GM12878 (cell line): ENCODE results near the gene NSA2. TPM values are rescaled to one million over a fixed set of nuclear protein-coding genes. Genes with fewer than 3 reads are reported as not detected.

Source experiments
- ATAC-seq: fragments of 200-7000 bp; cut with Tn5 transposase; 3 replicates; pipeline ENCODE4 v1.9.1; 2020; ENCODE audit warnings: mild to moderate bottlenecking, moderate library complexity
- BruUV-seq: library from RNA; stranded (reverse); fragments of 400-500 nt; replicated peaks from 2 replicates; lab custom pipeline; 2021; lab: Mats Ljungman, UMichigan
- CTCF ChIA-PET: fragments of 300-600 bp; sonication (Branson Sonifier 250); formaldehyde crosslinking; extraction: SDS; loops from one replicate; lab custom pipeline; 2021; ENCODE audit warnings: inconsistent platforms; lab: Yijun Ruan, JAX
- POLR2A ChIA-PET: fragments of 350-600 bp; formaldehyde crosslinking; extraction: SDS; loops from one replicate; lab custom pipeline; 2021; ENCODE audit warnings: inconsistent platforms; lab: Charles Lee
- RAD21 ChIA-PET: fragments of 300-600 bp; sonication (Branson Sonifier 250); formaldehyde crosslinking; loops from one replicate; lab custom pipeline; 2023; ENCODE audit warnings: antibody characterized with exemption; ENCODE audit not compliant: unreplicated experiment; lab: Charles Lee
- SMC1A ChIA-PET: fragments of 300-600 bp; sonication (Branson Sonifier 250); formaldehyde crosslinking; loops from one replicate; lab custom pipeline; 2023; ENCODE audit not compliant: unreplicated experiment, uncharacterized antibody; lab: Charles Lee
- DNase-seq: peaks from one replicate; pipeline ENCODE4 v3.0.0-alpha.2; 2011; ENCODE audit warnings: low read depth, low spot score
- FAIRE-seq: peaks from 3 replicates; lab custom pipeline; 2011; peaks lifted over from hg19 to GRCh38; lab: Jason Lieb, UNC
- H2AFZ ChIP-seq: 2 replicates; pipeline ENCODE4 v1.6.0; 2011; ENCODE audit warnings: low read depth, low read length, control low read depth; ENCODE audit not compliant: control insufficient read depth
- H3K27ac ChIP-seq: 2 replicates; pipeline ENCODE4 v1.5.1; 2011; ENCODE audit warnings: control low read depth; ENCODE audit not compliant: control insufficient read depth, insufficient read depth
- H3K27me3 ChIP-seq, 2 experiments: replicated peaks in 1 of 2; 2 replicates each; pipeline versions ENCODE4 v1.6.0 to v1.6.1; 2011; ENCODE audit warnings: low read length in 1 of 2; ENCODE audit not compliant: control insufficient read depth in 2 of 2, insufficient read depth in 2 of 2
- H3K36me3 ChIP-seq, 2 experiments: 2 replicates each; pipeline ENCODE4 v1.5.1; 2011; ENCODE audit warnings: low read length in 1 of 2; ENCODE audit not compliant: control insufficient read depth in 2 of 2, insufficient read depth in 2 of 2
- H3K4me1 ChIP-seq: 2 replicates; pipeline ENCODE4 v1.6.1; 2011; ENCODE audit warnings: mild to moderate bottlenecking, low read length, moderate library complexity, mixed read lengths; ENCODE audit not compliant: control insufficient read depth, insufficient read depth
- H3K4me2 ChIP-seq: 2 replicates; pipeline ENCODE4 v1.6.0; 2011; ENCODE audit warnings: control low read depth; ENCODE audit not compliant: control insufficient read depth, insufficient read depth
- H3K4me3 ChIP-seq: fragments of 200-600 bp; sonication (generic); 2 replicates; pipeline ENCODE4 v1.5.1; 2016
- H3K79me2 ChIP-seq: 2 replicates; pipeline ENCODE4 v1.6.0; 2011; ENCODE audit warnings: low read length; ENCODE audit not compliant: control insufficient read depth, insufficient read depth
- H3K9ac ChIP-seq: 2 replicates; pipeline ENCODE4 v1.8.0; 2011; ENCODE audit warnings: low read length, control low read depth, mixed read lengths; ENCODE audit not compliant: control insufficient read depth, insufficient read depth
- H3K9me3 ChIP-seq: replicated peaks from 3 replicates; pipeline ENCODE4 v1.5.1; 2011; ENCODE audit warnings: mild to moderate bottlenecking, low read length; ENCODE audit not compliant: control insufficient read depth, insufficient read depth
- H4K20me1 ChIP-seq: 2 replicates; pipeline ENCODE4 v1.6.0; 2011; ENCODE audit not compliant: control insufficient read depth, insufficient read depth
- ETV6 ChIP-seq, 2 experiments: fragments of 450-650 bp in 1 of 2; IDR thresholded peaks in 1 of 2; conservative IDR thresholded peaks in 1 of 2; 2 replicates each; pipeline ENCODE4 v1.6.1; 2014; ENCODE audit warnings: antibody characterized with exemption in 1 of 2, borderline replicate concordance in 1 of 2, low read depth in 1 of 2, mild to moderate bottlenecking in 1 of 2, moderate library complexity in 1 of 2
- MTA2 ChIP-seq: fragments of 450-650 bp; IDR thresholded peaks from 2 replicates; pipeline ENCODE4 v1.6.1; 2016; ENCODE audit warnings: low read depth, mild to moderate bottlenecking, moderate library complexity
- MYB ChIP-seq: fragments of 150-350 bp; IDR thresholded peaks from 2 replicates; pipeline ENCODE4 v1.6.1; 2014; ENCODE audit warnings: mild to moderate bottlenecking, low read depth, low read length, borderline replicate concordance
- NRF1 ChIP-seq: conservative IDR thresholded peaks from 2 replicates; pipeline ENCODE4 v1.6.1; 2011; ENCODE audit warnings: mild to moderate bottlenecking, low read depth, low read length, improper control_type of control experiment
- POLR2A ChIP-seq: IDR thresholded peaks from 2 replicates; pipeline ENCODE4 v1.6.1; 2011; ENCODE audit warnings: low read depth, mild to moderate bottlenecking, low read length
- RAD21 ChIP-seq: IDR thresholded peaks from 2 replicates; pipeline ENCODE4 v1.6.1; 2011; ENCODE audit warnings: mild to moderate bottlenecking, low read depth, low read length, moderate library complexity; ENCODE audit not compliant: insufficient read depth
- SMAD1 ChIP-seq: fragments of 450-650 bp; IDR thresholded peaks from 2 replicates; pipeline ENCODE4 v1.6.1; 2018; ENCODE audit warnings: mild to moderate bottlenecking, low read depth; ENCODE audit not compliant: partially characterized antibody
- SPI1 ChIP-seq: IDR thresholded peaks from 2 replicates; pipeline ENCODE4 v1.6.1; 2011; ENCODE audit warnings: low read depth, mild to moderate bottlenecking, low read length, moderate library complexity, borderline replicate concordance; ENCODE audit not compliant: insufficient read depth
- SRF ChIP-seq, 2 experiments: IDR thresholded peaks; 2 replicates each; pipeline ENCODE4 v1.6.1; 2011; ENCODE audit warnings: low read depth in 2 of 2, low read length in 2 of 2, mild to moderate bottlenecking in 1 of 2, moderate library complexity in 1 of 2
- STAT1 ChIP-seq: fragments of 450-650 bp; conservative IDR thresholded peaks from 2 replicates; pipeline ENCODE4 v1.6.1; 2014; ENCODE audit warnings: antibody characterized with exemption, mild to moderate bottlenecking
- STAT3 ChIP-seq: IDR thresholded peaks from 2 replicates; pipeline ENCODE4 v1.6.1; 2011; ENCODE audit warnings: low read depth, low read length, improper control_type of control experiment
- TCF3 ChIP-seq: IDR thresholded peaks from 2 replicates; pipeline ENCODE4 v1.6.1; 2012; ENCODE audit warnings: low read depth, mild to moderate bottlenecking, low read length, borderline replicate concordance; ENCODE audit not compliant: insufficient read depth
- YBX1 ChIP-seq: fragments of 450-650 bp; IDR thresholded peaks from 2 replicates; pipeline ENCODE4 v1.6.1; 2016; ENCODE audit warnings: antibody characterized with exemption
- ZBTB33 ChIP-seq: fragments of 450-650 bp; IDR thresholded peaks from 2 replicates; pipeline ENCODE4 v1.6.1; 2017; ENCODE audit warnings: mild to moderate bottlenecking
- WGBS: methylation state at CpG from one replicate; pipeline ENCODE4 v1.1.6; 2016; ENCODE audit warnings: low lambda C conversion rate; ENCODE audit not compliant: insufficient replicate concordance, insufficient coverage; ENCODE audit errors: missing lambda C conversion rate; 5-methylcytosine and 5-hydroxymethylcytosine counted together
- in situ Hi-C: fragments of 300-500 bp; cut with MboI; formaldehyde crosslinking; loops from 9 replicates; pipeline ENCODE4 v1.14.3; 2018; ENCODE audit warnings: mixed read lengths
- intact Hi-C: fragments of 100-400 bp; cut with micrococcal nuclease; formaldehyde crosslinking; loops from one replicate; pipeline ENCODE4 v1.14.2; 2022; ENCODE audit not compliant: unreplicated experiment
- polyA plus RNA-seq, 11 experiments: library from polyadenylated mRNA; depleted of rRNA in 4 of 11; unstranded in 6 of 11; stranded (reverse) in 5 of 11; fragments of >200 nt; fragmentation: Nextera tagmentation in 4 of 11; fragmentation: Illumina TruSeq in 1 of 11; extraction: Ambion mirVana in 4 of 11; extraction: Trizol in 1 of 11; gene quantifications; 1 replicate in 1 of 11; 2 replicates in 10 of 11; pipeline versions ENCODE4 v1.2.1 to v1.2.3, GENCODE V29; 2011 to 2016; ENCODE audit warnings: inconsistent platforms in 2 of 11, missing spikeins in 2 of 11, low read depth in 1 of 11
- total RNA-seq, 4 experiments: library from RNA; depleted of rRNA in 3 of 4; stranded (reverse); fragments of >200 nt in 3 of 4; fragmentation: Illumina TruSeq in 1 of 4; extraction: Trizol in 1 of 4; gene quantifications; 2 replicates each; pipeline versions ENCODE4 v1.2.1 to v1.2.3, GENCODE V29; 2013 to 2021
- TF ChIP-seq, protein P1 (sequence below): IDR thresholded peaks from 2 replicates; pipeline ENCODE4 v1.6.1; 2011; ENCODE audit warnings: mild to moderate bottlenecking, low read depth, low read length, moderate library complexity; ENCODE audit not compliant: insufficient replicate concordance
- TF ChIP-seq, protein P2 (sequence below): fragments of 450-650 bp; IDR thresholded peaks from 2 replicates; pipeline ENCODE4 v1.6.1; 2018; ENCODE audit warnings: borderline replicate concordance, mild to moderate bottlenecking; ENCODE audit not compliant: partially characterized antibody
- TF ChIP-seq, protein P3 (sequence below): fragments of 450-650 bp; conservative IDR thresholded peaks from 2 replicates; pipeline ENCODE4 v1.6.1; 2017; ENCODE audit warnings: mild to moderate bottlenecking, moderate library complexity

NSA2 gene
- total and polyA plus RNA-seq, 10 of the 15 experiments (the other 5 are each of a cell fraction or from before 2014, with no cell fraction given): 77.8 to 317 (median 143) TPM

DNA sequence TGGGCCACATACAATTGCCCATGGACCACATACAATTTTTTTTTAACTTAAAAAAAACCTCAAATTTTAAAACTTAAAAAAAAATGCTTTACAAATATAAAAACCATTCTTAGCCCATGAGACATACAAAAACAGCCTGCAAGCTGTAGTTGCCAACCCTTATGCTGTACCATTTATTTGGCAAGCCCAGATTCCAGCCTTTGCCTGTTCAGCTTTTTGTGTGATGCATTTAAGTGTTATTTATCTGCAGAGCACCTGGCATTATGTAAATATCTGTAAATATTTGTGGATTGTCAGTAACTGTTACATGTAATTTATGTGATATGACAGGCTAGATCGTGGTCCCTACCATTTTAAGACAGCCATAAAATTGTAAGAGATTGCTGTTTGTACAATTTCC, 49.5 kb upstream of the NSA2 start:
- no peak for DNase-seq
- ChIA-PET CTCF (no interaction called here), POLR2A (no interaction called here), SMC1A (interaction anchor here (0.7 to 1.1 kb wide), 3 partner anchors 14 to 1340 kb away, joined by 3 read pairs; no protein-coding TSS in a partner anchor), RAD21 (no interaction called here)
- Histone ChIP-seq H3K27me3 (no peaks in the 10 kb centered on the region), H3K79me2 (no peaks in the 10 kb centered on the region), H3K27ac (no peak overlapping the region), H3K4me3 (no peak overlapping the region), H2AFZ (no peak overlapping the region), H3K9ac (no peak overlapping the region), H4K20me1 (no peaks in the 10 kb centered on the region), H3K36me3 (no peaks in the 10 kb centered on the region; a peak in 2 of 4 replicates), H3K4me2 (no peak overlapping the region), H3K4me1 (no peaks in the 10 kb centered on the region), H3K9me3 (no peaks in the 10 kb centered on the region)
- no peak for FAIRE-seq
- WGBS: 86% methylated on average over 1 of the region's 1 CpG
- in situ Hi-C loops: no loop called here
- BruUV-seq: no TSS peak
- intact Hi-C loops: no loop called here
- TF ChIP-seq, protein P1, sequence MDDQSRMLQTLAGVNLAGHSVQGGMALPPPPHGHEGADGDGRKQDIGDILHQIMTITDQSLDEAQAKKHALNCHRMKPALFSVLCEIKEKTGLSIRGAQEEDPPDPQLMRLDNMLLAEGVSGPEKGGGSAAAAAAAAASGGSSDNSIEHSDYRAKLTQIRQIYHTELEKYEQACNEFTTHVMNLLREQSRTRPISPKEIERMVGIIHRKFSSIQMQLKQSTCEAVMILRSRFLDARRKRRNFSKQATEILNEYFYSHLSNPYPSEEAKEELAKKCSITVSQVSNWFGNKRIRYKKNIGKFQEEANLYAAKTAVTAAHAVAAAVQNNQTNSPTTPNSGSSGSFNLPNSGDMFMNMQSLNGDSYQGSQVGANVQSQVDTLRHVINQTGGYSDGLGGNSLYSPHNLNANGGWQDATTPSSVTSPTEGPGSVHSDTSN: no peak
- TF ChIP-seq ZBTB33 (no peak), POLR2A (no peak), SRF (IDR thresholded peaks at IDR 0.05; ENCODE audit: low read depth in 2 of 2, low read length in 2 of 2) (no peak), ETV6 (conservative IDR thresholded peaks at IDR 0.05 in 1 of 2, IDR thresholded peaks at IDR 0.05 in 1 of 2; ENCODE audit: borderline replicate concordance in 1 of 2, low read depth in 1 of 2) (no peak), SMAD1 (no peak), NRF1 (no peak), YBX1 (no peak), MTA2 (no peak), SPI1 (no peak), TCF3 (no peak), STAT1 (no peak), RAD21 (no peak), STAT3 (no peak), MYB (no peak)
- TF ChIP-seq, protein P2, sequence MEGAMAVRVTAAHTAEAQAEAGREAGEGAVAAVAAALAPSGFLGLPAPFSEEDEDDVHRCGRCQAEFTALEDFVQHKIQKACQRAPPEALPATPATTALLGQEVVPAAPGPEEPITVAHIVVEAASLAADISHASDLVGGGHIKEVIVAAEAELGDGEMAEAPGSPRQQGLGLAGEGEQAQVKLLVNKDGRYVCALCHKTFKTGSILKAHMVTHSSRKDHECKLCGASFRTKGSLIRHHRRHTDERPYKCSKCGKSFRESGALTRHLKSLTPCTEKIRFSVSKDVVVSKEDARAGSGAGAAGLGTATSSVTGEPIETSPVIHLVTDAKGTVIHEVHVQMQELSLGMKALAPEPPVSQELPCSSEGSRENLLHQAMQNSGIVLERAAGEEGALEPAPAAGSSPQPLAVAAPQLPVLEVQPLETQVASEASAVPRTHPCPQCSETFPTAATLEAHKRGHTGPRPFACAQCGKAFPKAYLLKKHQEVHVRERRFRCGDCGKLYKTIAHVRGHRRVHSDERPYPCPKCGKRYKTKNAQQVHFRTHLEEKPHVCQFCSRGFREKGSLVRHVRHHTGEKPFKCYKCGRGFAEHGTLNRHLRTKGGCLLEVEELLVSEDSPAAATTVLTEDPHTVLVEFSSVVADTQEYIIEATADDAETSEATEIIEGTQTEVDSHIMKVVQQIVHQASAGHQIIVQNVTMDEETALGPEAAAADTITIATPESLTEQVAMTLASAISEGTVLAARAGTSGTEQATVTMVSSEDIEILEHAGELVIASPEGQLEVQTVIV: no peak
- TF ChIP-seq, protein P3, sequence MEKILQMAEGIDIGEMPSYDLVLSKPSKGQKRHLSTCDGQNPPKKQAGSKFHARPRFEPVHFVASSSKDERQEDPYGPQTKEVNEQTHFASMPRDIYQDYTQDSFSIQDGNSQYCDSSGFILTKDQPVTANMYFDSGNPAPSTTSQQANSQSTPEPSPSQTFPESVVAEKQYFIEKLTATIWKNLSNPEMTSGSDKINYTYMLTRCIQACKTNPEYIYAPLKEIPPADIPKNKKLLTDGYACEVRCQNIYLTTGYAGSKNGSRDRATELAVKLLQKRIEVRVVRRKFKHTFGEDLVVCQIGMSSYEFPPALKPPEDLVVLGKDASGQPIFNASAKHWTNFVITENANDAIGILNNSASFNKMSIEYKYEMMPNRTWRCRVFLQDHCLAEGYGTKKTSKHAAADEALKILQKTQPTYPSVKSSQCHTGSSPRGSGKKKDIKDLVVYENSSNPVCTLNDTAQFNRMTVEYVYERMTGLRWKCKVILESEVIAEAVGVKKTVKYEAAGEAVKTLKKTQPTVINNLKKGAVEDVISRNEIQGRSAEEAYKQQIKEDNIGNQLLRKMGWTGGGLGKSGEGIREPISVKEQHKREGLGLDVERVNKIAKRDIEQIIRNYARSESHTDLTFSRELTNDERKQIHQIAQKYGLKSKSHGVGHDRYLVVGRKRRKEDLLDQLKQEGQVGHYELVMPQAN: no peak
- ATAC-seq: no peak
